ENCODE measurements around the gene CFAP68. TPM values are rescaled to one million over a fixed set of nuclear protein-coding genes. Genes with fewer than 3 reads are reported as not detected.

The CFAP68 gene
- total and polyA plus RNA-seq, 9 of the 15 experiments (the other 6 are each of a cell fraction or from before 2014, with no cell fraction given) = 22.8 to 72.3 (median 52.5) TPM

- TF ChIP-seq ZBTB12 (CRISPR knock-in tag; IDR thresholded peaks at IDR 0.05) (no peak), POLR2AphosphoS5 (IDR thresholded peaks at IDR 0.05; ENCODE audit: control insufficient read depth, insufficient read depth, low read depth, low read length) (no peak), SMARCA5 (IDR thresholded peaks at IDR 0.05) (no peak), SMARCE1 (IDR thresholded peaks at IDR 0.05) (peak; percentile 24; the same call in 1 of the 2 replicates), HMBOX1 (IDR thresholded peaks at IDR 0.05) (peak; percentile 93), TRIM25 (IDR thresholded peaks at IDR 0.05; ENCODE audit: borderline replicate concordance) (no peak), MTA1 (IDR thresholded peaks at IDR 0.05; ENCODE audit: borderline replicate concordance) (no peak), POLR2A (conservative IDR thresholded peaks at IDR 0.05) (no peak), ZKSCAN8 (CRISPR knock-in tag; IDR thresholded peaks at IDR 0.05) (no peak), CBFA2T2 (conservative IDR thresholded peaks at IDR 0.05) (peak; percentile 48), NR3C1 (CRISPR knock-in tag; IDR thresholded peaks at IDR 0.05) (no peak), RHOXF2B (CRISPR knock-in tag; conservative IDR thresholded peaks at IDR 0.05) (no peak), ZNF57 (CRISPR knock-in tag; IDR thresholded peaks at IDR 0.05) (no peak), RNF2 (IDR thresholded peaks at IDR 0.05) (no peak), ARID1B (IDR thresholded peaks at IDR 0.05) (peak; percentile 34; the same call in 1 of the 2 replicates), ZNF668 (CRISPR knock-in tag; IDR thresholded peaks at IDR 0.05) (no peak)
- TF ChIP-seq, protein P1, sequence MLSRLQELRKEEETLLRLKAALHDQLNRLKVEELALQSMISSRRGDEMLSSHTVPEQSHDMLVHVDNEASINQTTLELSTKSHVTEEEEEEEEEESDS (CRISPR knock-in tag; IDR thresholded peaks at IDR 0.05) = no peak
- TF ChIP-seq, protein P2, sequence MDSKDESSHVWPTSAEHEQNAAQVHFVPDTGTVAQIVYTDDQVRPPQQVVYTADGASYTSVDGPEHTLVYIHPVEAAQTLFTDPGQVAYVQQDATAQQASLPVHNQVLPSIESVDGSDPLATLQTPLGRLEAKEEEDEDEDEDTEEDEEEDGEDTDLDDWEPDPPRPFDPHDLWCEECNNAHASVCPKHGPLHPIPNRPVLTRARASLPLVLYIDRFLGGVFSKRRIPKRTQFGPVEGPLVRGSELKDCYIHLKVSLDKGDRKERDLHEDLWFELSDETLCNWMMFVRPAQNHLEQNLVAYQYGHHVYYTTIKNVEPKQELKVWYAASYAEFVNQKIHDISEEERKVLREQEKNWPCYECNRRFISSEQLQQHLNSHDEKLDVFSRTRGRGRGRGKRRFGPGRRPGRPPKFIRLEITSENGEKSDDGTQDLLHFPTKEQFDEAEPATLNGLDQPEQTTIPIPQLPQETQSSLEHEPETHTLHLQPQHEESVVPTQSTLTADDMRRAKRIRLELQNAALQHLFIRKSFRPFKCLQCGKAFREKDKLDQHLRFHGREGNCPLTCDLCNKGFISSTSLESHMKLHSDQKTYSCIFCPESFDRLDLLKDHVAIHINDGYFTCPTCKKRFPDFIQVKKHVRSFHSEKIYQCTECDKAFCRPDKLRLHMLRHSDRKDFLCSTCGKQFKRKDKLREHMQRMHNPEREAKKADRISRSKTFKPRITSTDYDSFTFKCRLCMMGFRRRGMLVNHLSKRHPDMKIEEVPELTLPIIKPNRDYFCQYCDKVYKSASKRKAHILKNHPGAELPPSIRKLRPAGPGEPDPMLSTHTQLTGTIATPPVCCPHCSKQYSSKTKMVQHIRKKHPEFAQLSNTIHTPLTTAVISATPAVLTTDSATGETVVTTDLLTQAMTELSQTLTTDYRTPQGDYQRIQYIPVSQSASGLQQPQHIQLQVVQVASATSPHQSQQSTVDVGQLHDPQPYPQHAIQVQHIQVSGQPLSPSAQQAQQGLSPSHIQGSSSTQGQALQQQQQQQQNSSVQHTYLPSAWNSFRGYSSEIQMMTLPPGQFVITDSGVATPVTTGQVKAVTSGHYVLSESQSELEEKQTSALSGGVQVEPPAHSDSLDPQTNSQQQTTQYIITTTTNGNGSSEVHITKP (IDR thresholded peaks at IDR 0.05; ENCODE audit: partially characterized antibody) = peak; percentile 61
- TF ChIP-seq, protein P3, sequence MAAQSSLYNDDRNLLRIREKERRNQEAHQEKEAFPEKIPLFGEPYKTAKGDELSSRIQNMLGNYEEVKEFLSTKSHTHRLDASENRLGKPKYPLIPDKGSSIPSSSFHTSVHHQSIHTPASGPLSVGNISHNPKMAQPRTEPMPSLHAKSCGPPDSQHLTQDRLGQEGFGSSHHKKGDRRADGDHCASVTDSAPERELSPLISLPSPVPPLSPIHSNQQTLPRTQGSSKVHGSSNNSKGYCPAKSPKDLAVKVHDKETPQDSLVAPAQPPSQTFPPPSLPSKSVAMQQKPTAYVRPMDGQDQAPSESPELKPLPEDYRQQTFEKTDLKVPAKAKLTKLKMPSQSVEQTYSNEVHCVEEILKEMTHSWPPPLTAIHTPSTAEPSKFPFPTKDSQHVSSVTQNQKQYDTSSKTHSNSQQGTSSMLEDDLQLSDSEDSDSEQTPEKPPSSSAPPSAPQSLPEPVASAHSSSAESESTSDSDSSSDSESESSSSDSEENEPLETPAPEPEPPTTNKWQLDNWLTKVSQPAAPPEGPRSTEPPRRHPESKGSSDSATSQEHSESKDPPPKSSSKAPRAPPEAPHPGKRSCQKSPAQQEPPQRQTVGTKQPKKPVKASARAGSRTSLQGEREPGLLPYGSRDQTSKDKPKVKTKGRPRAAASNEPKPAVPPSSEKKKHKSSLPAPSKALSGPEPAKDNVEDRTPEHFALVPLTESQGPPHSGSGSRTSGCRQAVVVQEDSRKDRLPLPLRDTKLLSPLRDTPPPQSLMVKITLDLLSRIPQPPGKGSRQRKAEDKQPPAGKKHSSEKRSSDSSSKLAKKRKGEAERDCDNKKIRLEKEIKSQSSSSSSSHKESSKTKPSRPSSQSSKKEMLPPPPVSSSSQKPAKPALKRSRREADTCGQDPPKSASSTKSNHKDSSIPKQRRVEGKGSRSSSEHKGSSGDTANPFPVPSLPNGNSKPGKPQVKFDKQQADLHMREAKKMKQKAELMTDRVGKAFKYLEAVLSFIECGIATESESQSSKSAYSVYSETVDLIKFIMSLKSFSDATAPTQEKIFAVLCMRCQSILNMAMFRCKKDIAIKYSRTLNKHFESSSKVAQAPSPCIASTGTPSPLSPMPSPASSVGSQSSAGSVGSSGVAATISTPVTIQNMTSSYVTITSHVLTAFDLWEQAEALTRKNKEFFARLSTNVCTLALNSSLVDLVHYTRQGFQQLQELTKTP (IDR thresholded peaks at IDR 0.05; ENCODE audit: low read depth in 1 of 2, partially characterized antibody in 2 of 2) = no peak
Measured at GRCh38 chr11:111909378-111909777, 30.0 kb downstream of the CFAP68 start (continued).
